Measurements from ENCODE around the gene PLXNA4. TPM values are rescaled to one million over a fixed set of nuclear protein-coding genes. Genes with fewer than 3 reads are reported as not detected.

Gene PLXNA4
- total RNA-seq, 4 donors from 2014 or later = 5.1 to 7.0 (median 5.3) TPM

DNA sequence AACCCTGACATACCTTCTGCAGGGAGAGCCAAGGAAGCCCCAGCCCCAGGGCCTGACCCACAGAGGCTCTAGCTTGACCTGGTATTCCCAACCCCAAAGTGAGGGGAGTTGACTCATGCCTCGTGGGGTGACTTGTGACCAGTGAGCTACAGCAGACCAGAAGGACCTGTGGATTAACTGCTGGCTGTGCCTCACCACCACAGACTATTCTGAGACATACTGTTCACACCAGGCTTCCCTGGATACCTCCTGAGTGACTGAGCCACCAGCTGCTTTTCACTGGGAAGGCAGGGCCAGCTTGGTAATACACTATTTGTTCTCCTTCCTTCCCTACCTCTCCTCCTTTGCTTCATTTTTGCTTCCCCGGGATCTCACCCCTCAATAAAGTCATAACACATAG lies 7.3 kb downstream of the PLXNA4 start:
- intact Hi-C loops (cut with DNase I; ENCODE audit: low total_unique reads) = no loop called here
- WGBS, 2 donors = 74 to 75% methylated on average over 2 of the region's 2 CpGs
- TF ChIP-seq, protein P1, sequence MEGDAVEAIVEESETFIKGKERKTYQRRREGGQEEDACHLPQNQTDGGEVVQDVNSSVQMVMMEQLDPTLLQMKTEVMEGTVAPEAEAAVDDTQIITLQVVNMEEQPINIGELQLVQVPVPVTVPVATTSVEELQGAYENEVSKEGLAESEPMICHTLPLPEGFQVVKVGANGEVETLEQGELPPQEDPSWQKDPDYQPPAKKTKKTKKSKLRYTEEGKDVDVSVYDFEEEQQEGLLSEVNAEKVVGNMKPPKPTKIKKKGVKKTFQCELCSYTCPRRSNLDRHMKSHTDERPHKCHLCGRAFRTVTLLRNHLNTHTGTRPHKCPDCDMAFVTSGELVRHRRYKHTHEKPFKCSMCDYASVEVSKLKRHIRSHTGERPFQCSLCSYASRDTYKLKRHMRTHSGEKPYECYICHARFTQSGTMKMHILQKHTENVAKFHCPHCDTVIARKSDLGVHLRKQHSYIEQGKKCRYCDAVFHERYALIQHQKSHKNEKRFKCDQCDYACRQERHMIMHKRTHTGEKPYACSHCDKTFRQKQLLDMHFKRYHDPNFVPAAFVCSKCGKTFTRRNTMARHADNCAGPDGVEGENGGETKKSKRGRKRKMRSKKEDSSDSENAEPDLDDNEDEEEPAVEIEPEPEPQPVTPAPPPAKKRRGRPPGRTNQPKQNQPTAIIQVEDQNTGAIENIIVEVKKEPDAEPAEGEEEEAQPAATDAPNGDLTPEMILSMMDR (IDR thresholded peaks at IDR 0.05) = no peak
- TF ChIP-seq POLR2A (IDR thresholded peaks at IDR 0.05) = no peak
- H3K4me3 ChIP-seq (ENCODE audit: low read depth, poor library complexity, severe bottlenecking) = no peak overlapping the region
- DNase-seq (ENCODE audit: low spot score in 2 of 2) = no peak

DNA sequence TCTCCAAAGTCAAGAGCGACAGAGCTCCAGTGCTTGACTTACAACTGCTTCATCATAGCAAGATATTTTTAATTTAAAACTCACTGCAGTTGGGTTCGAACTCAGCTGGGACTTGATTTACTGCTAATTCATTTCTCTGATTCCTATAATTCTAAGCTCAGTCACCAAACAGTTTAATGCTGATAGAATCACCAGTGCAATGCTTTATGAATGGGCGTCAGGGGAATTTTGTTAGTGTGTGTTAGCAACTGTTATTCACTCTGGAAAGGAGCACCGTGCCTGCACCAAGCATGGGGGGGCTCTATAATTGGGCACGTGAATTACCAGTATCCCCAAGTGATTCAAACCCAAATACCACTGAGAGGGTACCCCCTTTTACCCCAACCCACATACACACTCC lies 10.4 kb downstream of the PLXNA4 start:
- intact Hi-C loops (cut with DNase I; ENCODE audit: low total_unique reads) = no loop called here
- H3K4me3 ChIP-seq (ENCODE audit: low read depth, poor library complexity, severe bottlenecking) = no peak overlapping the region
- 79 to 90% methylated on average over 5 of the region's 5 CpGs for WGBS, 2 donors
- TF ChIP-seq, protein P1 (IDR thresholded peaks at IDR 0.05) = no peak
- TF ChIP-seq POLR2A (IDR thresholded peaks at IDR 0.05) = no peak
- DNase-seq (ENCODE audit: low spot score in 2 of 2) = no peak

DNA sequence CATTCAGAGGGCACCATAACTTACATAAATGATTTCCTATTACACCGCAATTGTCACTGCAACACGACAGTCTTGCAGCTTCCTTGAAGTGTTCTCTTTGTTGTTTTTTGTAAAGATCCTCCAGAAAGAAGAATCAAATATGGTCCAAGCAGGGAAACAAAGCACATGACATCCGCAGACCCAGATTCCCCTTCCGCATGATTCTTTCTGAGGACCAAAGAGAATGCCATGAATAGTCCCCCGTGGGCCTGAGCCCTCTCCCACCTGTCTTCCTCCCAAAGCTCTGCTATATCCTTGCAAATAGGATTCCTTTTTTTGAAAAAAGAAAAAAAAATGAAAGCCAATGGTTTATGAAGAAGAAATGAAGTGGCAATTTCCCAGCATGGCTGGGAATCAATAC lies 10.8 kb downstream of the PLXNA4 start:
- 86 to 88% methylated on average over 5 of the region's 5 CpGs for WGBS, 2 donors
- H3K4me3 ChIP-seq (ENCODE audit: low read depth, poor library complexity, severe bottlenecking) = no peak overlapping the region
- intact Hi-C loops (cut with DNase I; ENCODE audit: low total_unique reads) = no loop called here
- no peak for DNase-seq (ENCODE audit: low spot score in 2 of 2)
- TF ChIP-seq, protein P1 (IDR thresholded peaks at IDR 0.05) = no peak
- no peak for TF ChIP-seq POLR2A (IDR thresholded peaks at IDR 0.05)

DNA sequence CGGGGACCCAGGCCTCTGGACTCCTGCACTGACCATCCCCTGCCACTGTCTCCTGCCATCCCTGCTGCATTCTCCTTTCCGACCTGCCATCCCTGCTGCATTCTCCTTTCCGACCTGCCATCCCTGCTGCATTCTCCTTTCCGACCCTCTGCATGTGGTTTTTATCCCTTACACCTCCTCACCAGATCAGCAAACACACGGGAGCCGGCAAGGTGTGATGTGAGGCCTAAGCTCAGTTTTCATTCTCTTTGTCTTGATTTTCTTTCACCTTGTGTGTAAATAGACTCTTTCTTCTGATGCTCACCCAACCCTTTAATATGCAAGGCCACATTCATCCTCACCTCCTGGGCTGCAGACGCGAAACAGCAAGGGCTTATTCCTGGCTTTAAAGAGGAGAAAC lies 11.4 kb downstream of the PLXNA4 start:
- H3K4me3 ChIP-seq (ENCODE audit: low read depth, poor library complexity, severe bottlenecking) = no peak overlapping the region
- no peak for TF ChIP-seq POLR2A (IDR thresholded peaks at IDR 0.05)
- TF ChIP-seq, protein P1 (IDR thresholded peaks at IDR 0.05) = no peak
- DNase-seq (ENCODE audit: low spot score in 2 of 2) = no peak
- 91 to 92% methylated on average over 8 of the region's 8 CpGs for WGBS, 2 donors
- intact Hi-C loops (cut with DNase I; ENCODE audit: low total_unique reads) = no loop called here

DNA sequence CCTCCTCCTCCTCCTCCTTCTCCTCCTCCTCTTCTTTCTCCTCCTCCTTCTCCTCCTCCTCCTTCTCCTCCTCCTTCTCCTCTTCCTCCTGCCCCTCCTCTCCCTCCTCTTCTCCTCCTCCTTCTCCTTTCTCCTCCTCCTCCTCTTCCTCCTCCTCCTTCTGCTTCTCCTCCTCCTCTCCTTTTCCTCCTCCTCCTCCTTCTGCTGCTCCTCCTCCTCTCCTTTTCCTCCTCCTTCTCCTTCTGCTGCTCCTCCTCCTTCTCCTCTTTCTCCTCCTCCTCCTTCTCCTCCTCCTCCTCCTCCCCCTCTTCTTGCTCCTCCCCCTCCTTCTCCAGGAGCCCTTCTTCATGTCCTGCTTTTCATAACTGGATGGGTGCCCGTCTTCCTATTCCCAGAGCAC lies 12.2 kb downstream of the PLXNA4 start:
- H3K4me3 ChIP-seq (ENCODE audit: low read depth, poor library complexity, severe bottlenecking) = no peak overlapping the region
- TF ChIP-seq, protein P1 (IDR thresholded peaks at IDR 0.05) = no peak
- TF ChIP-seq POLR2A (IDR thresholded peaks at IDR 0.05) = no peak
- no peak for DNase-seq (ENCODE audit: low spot score in 2 of 2)
- 65 to 82% methylated on average over 1 of the region's 1 CpG for WGBS, 2 donors
- intact Hi-C loops (cut with DNase I; ENCODE audit: low total_unique reads) = no loop called here

DNA sequence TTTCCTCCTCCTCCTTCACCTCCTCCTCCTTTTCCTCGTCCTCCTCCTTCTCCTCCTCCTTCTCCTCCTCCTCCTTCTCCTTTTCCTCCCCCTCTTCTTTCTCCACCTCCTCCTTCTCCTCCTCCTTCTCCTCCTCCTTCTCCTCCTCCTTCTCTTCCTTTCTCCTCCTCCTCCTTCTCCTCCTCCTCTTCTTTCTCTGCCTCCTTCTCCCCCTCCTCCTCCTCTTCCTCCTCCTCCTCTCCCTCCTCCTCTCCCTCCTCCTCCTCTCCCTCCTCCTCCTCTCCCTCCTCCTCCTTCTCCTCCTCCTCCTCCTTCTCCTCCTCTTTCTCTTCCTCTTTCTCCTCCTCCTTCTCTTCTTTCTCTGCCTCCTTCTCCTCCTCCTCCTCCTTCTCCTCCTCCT lies 13.6 kb downstream of the PLXNA4 start:
- no peak for TF ChIP-seq POLR2A (IDR thresholded peaks at IDR 0.05)
- TF ChIP-seq, protein P1 (IDR thresholded peaks at IDR 0.05) = no peak
- no peak for DNase-seq (ENCODE audit: low spot score in 2 of 2)
- intact Hi-C loops (cut with DNase I; ENCODE audit: low total_unique reads) = no loop called here
- 53 to 75% methylated on average over 1 of the region's 1 CpG for WGBS, 2 donors
- H3K4me3 ChIP-seq (ENCODE audit: low read depth, poor library complexity, severe bottlenecking) = no peak overlapping the region

All from lower leg skin (tissue), 4 donors.